Measurements from ENCODE around the gene KLC1. TPM values are rescaled to one million over a fixed set of nuclear protein-coding genes. Genes with fewer than 3 reads are reported as not detected.

The KLC1 gene
- total RNA-seq, 1 experiment from 2014 or later = 121 TPM

DNA sequence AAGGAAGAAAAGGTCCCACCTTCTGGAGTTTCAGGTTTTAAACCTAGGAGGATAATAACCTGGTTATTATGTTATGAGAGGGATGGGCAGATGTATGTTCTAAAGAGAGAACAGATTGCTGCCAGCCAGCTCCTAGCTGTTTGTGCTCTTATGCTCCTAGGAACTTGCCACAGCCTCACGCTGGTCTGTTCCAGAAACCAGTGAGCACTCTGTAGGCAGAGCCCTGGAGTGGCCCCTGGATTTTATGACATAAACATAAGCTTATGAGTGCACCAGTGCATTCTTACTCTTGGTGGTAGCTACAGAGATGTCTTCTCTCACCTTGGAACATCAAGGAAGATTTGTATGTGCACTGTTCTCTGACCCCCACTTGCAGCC is 27.7 kb downstream of the KLC1 start:
- Histone ChIP-seq H3K79me2 (ENCODE audit: insufficient read depth, low read length) (peaks cover 71% of the 10 kb centered on the region), H3K4me3 (replicated peaks in 1 of 2; ENCODE audit: low read depth in 1 of 2, low read length in 2 of 2) (no peak overlapping the region), H3K9ac (ENCODE audit: low read length) (no peak overlapping the region), H3K9me2 (ENCODE audit: insufficient read depth) (no peaks in the 10 kb centered on the region), H3K4me2 (ENCODE audit: low read length) (no peak overlapping the region), H3K4me1 (ENCODE audit: control insufficient read depth in 1 of 2, insufficient read depth in 2 of 2, low read length in 2 of 2) (no peaks in the 10 kb centered on the region), H3K27ac (ENCODE audit: low read depth, low read length) (no peak overlapping the region), H3K9me3 (ENCODE audit: control insufficient read depth in 1 of 2, insufficient read depth in 1 of 2, low read depth in 1 of 2, low read length in 2 of 2) (no peaks in the 10 kb centered on the region), H4K20me1 (ENCODE audit: insufficient read depth) (no peaks in the 10 kb centered on the region; the same call in 1 of the 2 replicates), H3K36me3 (ENCODE audit: control insufficient read depth in 1 of 2, insufficient read depth in 2 of 2, low read length in 2 of 2) (peaks cover 30 to 47% of the 10 kb centered on the region in 2 experiments), H2AFZ (ENCODE audit: low read depth, low read length, poor library complexity, severe bottlenecking) (no peak overlapping the region), H3K27me3 (ENCODE audit: insufficient read depth, low read length) (no peaks in the 10 kb centered on the region)
- TF ChIP-seq ZNF274 (IDR thresholded peaks at IDR 0.05; ENCODE audit: low read depth, low read length) = no peak
- TF ChIP-seq CEBPB (IDR thresholded peaks at IDR 0.05; ENCODE audit: low read depth) = no peak
- TF ChIP-seq ELF1 (IDR thresholded peaks at IDR 0.05; ENCODE audit: borderline replicate concordance, low read depth) = no peak
- no peak for TF ChIP-seq YY1 (IDR thresholded peaks at IDR 0.05; ENCODE audit: extremely low read depth, insufficient replicate concordance, low read depth, low read length)
- TF ChIP-seq, protein P1, sequence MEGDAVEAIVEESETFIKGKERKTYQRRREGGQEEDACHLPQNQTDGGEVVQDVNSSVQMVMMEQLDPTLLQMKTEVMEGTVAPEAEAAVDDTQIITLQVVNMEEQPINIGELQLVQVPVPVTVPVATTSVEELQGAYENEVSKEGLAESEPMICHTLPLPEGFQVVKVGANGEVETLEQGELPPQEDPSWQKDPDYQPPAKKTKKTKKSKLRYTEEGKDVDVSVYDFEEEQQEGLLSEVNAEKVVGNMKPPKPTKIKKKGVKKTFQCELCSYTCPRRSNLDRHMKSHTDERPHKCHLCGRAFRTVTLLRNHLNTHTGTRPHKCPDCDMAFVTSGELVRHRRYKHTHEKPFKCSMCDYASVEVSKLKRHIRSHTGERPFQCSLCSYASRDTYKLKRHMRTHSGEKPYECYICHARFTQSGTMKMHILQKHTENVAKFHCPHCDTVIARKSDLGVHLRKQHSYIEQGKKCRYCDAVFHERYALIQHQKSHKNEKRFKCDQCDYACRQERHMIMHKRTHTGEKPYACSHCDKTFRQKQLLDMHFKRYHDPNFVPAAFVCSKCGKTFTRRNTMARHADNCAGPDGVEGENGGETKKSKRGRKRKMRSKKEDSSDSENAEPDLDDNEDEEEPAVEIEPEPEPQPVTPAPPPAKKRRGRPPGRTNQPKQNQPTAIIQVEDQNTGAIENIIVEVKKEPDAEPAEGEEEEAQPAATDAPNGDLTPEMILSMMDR (IDR thresholded peaks at IDR 0.05 in 2 of 3, conservative IDR thresholded peaks at IDR 0.05 in 1 of 3; ENCODE audit: borderline replicate concordance in 1 of 3, insufficient read depth in 1 of 3, low read depth in 2 of 3, low read length in 2 of 3) = no peak
- no peak for TF ChIP-seq SP1 (IDR thresholded peaks at IDR 0.05; ENCODE audit: low read depth)
- no peak for TF ChIP-seq ZFX (IDR thresholded peaks at IDR 0.05)
- TF ChIP-seq POLR2A (IDR thresholded peaks at IDR 0.05; ENCODE audit: borderline replicate concordance, extremely low read depth, insufficient read depth, insufficient read length) = no peak
- no peak for TF ChIP-seq SRF (IDR thresholded peaks at IDR 0.05; ENCODE audit: low read depth)
- BruUV-seq (replicated peaks) = no TSS peak
- POLR2A ChIA-PET = no interaction called here
- ATAC-seq (no peak), DNase-seq (ENCODE audit: low read depth, low spot score) (no peak)
- RAD21 ChIA-PET (ENCODE audit: low non-redundant PET in 1 of 2, low total read pairs in 2 of 2, uncharacterized antibody in 2 of 2, unreplicated experiment in 2 of 2) = no interaction called here
- intact Hi-C loops (cut with micrococcal nuclease) = no loop called here
- CTCF ChIA-PET = no interaction called here

DNA sequence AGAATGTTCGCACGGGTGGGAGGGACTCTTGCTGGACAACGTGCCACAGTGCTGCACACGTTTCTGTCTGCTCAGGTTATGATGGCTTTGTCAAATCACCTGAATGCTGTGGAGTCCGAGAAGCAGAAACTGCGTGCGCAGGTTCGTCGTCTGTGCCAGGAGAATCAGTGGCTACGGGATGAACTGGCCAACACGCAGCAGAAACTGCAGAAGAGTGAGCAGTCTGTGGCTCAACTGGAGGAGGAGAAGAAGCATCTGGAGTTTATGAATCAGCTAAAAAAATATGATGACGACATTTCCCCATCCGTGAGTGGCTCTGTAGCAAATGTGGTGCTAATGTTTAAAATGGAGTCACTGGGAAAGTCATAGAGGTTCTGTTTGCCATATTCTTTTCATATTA is 28.5 kb downstream of the KLC1 start:
- Histone ChIP-seq H2AFZ (ENCODE audit: low read depth, low read length, poor library complexity, severe bottlenecking) (no peak overlapping the region), H3K9ac (ENCODE audit: low read length) (no peak overlapping the region), H3K79me2 (ENCODE audit: insufficient read depth, low read length) (peaks cover 64% of the 10 kb centered on the region), H3K36me3 (ENCODE audit: control insufficient read depth in 1 of 2, insufficient read depth in 2 of 2, low read length in 2 of 2) (peaks cover 35 to 50% of the 10 kb centered on the region in 2 experiments), H3K4me1 (ENCODE audit: control insufficient read depth in 1 of 2, insufficient read depth in 2 of 2, low read length in 2 of 2) (no peaks in the 10 kb centered on the region), H3K4me3 (replicated peaks in 1 of 2; ENCODE audit: low read depth in 1 of 2, low read length in 2 of 2) (no peak overlapping the region), H3K27me3 (ENCODE audit: insufficient read depth, low read length) (no peaks in the 10 kb centered on the region), H3K4me2 (ENCODE audit: low read length) (no peak overlapping the region), H3K27ac (ENCODE audit: low read depth, low read length) (no peak overlapping the region), H4K20me1 (ENCODE audit: insufficient read depth) (no peaks in the 10 kb centered on the region; the same call in 1 of the 2 replicates), H3K9me2 (ENCODE audit: insufficient read depth) (no peaks in the 10 kb centered on the region), H3K9me3 (ENCODE audit: control insufficient read depth in 1 of 2, insufficient read depth in 1 of 2, low read depth in 1 of 2, low read length in 2 of 2) (no peaks in the 10 kb centered on the region)
- no peak for TF ChIP-seq CEBPB (IDR thresholded peaks at IDR 0.05; ENCODE audit: low read depth)
- ChIA-PET CTCF (no interaction called here), POLR2A (interaction anchor here (0.7 kb wide), 1 partner anchor 14 kb away, joined by 4 read pairs; no protein-coding TSS in a partner anchor), RAD21 (ENCODE audit: low non-redundant PET in 1 of 2, low total read pairs in 2 of 2, uncharacterized antibody in 2 of 2, unreplicated experiment in 2 of 2) (no interaction called here)
- intact Hi-C loops (cut with micrococcal nuclease) = no loop called here
- DNase-seq (ENCODE audit: low read depth, low spot score) (no peak), ATAC-seq (no peak)
- no TSS peak for BruUV-seq (replicated peaks)

Measured in HCT116 (cell line).